PFSK-1 (cell line): ENCODE measurements around the gene FNDC10.

Source experiments
- FOXP2 ChIP-seq: optimal IDR thresholded peaks from 2 replicates; pipeline ENCODE3; 2011; ENCODE audit warnings: borderline replicate concordance, control low read depth, inconsistent platforms; ENCODE audit not compliant: insufficient read depth; ENCODE audit errors: extremely low read length, extremely low read depth
- POLR2AphosphoS5 ChIP-seq: IDR thresholded peaks from 2 replicates; pipeline ENCODE4 v1.6.1; 2012; ENCODE audit warnings: low read depth, mild to moderate bottlenecking, control low read depth, low read length, moderate library complexity
- REST ChIP-seq, 2 experiments: IDR thresholded peaks; 2 replicates each; pipeline versions ENCODE4 v1.6.1 to v1.8.0; 2011 to 2012; ENCODE audit warnings: low read depth in 2 of 2, low read length in 2 of 2, control low read depth in 1 of 2, inconsistent platforms in 1 of 2, mild to moderate bottlenecking in 1 of 2, moderate library complexity in 1 of 2; ENCODE audit not compliant: insufficient read depth in 1 of 2
- SIN3A ChIP-seq: IDR thresholded peaks from 2 replicates; pipeline ENCODE4 v1.6.1; 2012; ENCODE audit warnings: mild to moderate bottlenecking, low read length, moderate library complexity, borderline replicate concordance; ENCODE audit not compliant: insufficient read depth
- TAF1 ChIP-seq: IDR thresholded peaks from 2 replicates; pipeline ENCODE4 v1.6.1; 2012; ENCODE audit warnings: low read length, control low read depth, borderline replicate concordance; ENCODE audit not compliant: insufficient read depth

Gene FNDC10

GRCh38 chr1:1573843-1574720, 25.9 kb downstream of the FNDC10 start:
- no peak for TF ChIP-seq REST (IDR thresholded peaks at IDR 0.05; ENCODE audit: insufficient read depth in 1 of 2, low read depth in 2 of 2, low read length in 2 of 2)
- peak; percentile 7 for TF ChIP-seq FOXP2
- TF ChIP-seq POLR2AphosphoS5: no peak

GRCh38 chr1:1569341-1569740, 30.6 kb downstream of the FNDC10 start:
- TF ChIP-seq TAF1: no peak
- no peak for TF ChIP-seq REST (IDR thresholded peaks at IDR 0.05; ENCODE audit: insufficient read depth in 1 of 2, low read depth in 2 of 2, low read length in 2 of 2)
- no peak for TF ChIP-seq POLR2AphosphoS5
- no peak for TF ChIP-seq SIN3A
- no peak for TF ChIP-seq FOXP2

GRCh38 chr1:1567891-1568291, 32.0 kb downstream of the FNDC10 start:
- TF ChIP-seq FOXP2 (no peak), POLR2AphosphoS5 (no peak)

- TF ChIP-seq FOXP2 (no peak), TAF1 (no peak)
Observed at GRCh38 chr1:1567152-1567875, 32.6 kb downstream of the FNDC10 start.

GRCh38 chr1:1565340-1565739, 34.6 kb downstream of the FNDC10 start:
- TF ChIP-seq FOXP2: no peak
- no peak for TF ChIP-seq TAF1
- TF ChIP-seq SIN3A: no peak
- no peak for TF ChIP-seq REST (IDR thresholded peaks at IDR 0.05; ENCODE audit: insufficient read depth in 1 of 2, low read depth in 2 of 2, low read length in 2 of 2)
- TF ChIP-seq POLR2AphosphoS5: no peak

GRCh38 chr1:1564268-1564667, 35.7 kb downstream of the FNDC10 start:
- TF ChIP-seq TAF1 (no peak), REST (IDR thresholded peaks at IDR 0.05; ENCODE audit: insufficient read depth in 1 of 2, low read depth in 2 of 2, low read length in 2 of 2) (no peak), SIN3A (no peak), POLR2AphosphoS5 (no peak), FOXP2 (no peak)
